VCaP (cell line): ENCODE data around the gene MMP19.

Experiments used
- H3K27ac ChIP-seq: fragments of 450-650 bp; 2 replicates; pipeline ENCODE4 v1.5.1; 2017
- CTCF ChIP-seq: fragments of 450-650 bp; conservative IDR thresholded peaks from 2 replicates; pipeline ENCODE4 v1.5.1; 2017; ENCODE audit warnings: mild to moderate bottlenecking, moderate library complexity

Gene MMP19

DNA sequence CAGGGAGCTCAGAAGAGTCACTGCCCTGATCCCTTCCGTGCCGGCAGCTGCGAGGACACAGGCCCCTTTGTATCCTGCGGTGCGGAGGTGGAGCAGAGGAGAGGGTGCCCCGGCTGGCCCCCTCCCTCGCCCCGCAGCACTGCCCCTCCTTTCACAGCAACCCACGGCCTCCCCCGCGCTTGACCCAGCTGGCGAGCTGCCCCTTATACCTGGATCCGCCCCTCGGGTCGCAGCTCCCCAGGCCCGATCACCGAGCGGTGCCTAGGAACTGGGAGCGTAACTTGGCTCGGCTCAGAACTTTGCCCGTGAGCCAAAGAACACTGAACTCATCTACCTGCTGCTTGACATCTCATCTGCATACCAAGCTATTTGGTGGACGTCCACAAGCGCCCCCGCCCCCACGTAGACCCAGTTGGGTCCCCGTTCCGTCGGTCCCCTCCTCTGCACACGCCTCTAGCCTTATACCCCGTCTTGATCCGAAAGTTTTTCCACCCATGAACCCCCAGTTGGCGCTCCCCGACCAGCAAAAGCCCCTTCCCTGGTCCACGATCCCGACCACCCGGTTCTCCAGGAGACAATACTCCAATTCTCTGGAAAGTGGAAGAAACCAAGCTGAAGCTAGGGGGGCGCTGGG is 12.7 kb downstream of the MMP19 start:
- peak overlapping the region; percentile 95 for H3K27ac ChIP-seq
- no peak for TF ChIP-seq CTCF

GRCh38 chr12:55828357-55828756 is 14.4 kb downstream of the MMP19 start:
- TF ChIP-seq CTCF, result no peak
- H3K27ac ChIP-seq, result peak overlapping the region; percentile 95

DNA sequence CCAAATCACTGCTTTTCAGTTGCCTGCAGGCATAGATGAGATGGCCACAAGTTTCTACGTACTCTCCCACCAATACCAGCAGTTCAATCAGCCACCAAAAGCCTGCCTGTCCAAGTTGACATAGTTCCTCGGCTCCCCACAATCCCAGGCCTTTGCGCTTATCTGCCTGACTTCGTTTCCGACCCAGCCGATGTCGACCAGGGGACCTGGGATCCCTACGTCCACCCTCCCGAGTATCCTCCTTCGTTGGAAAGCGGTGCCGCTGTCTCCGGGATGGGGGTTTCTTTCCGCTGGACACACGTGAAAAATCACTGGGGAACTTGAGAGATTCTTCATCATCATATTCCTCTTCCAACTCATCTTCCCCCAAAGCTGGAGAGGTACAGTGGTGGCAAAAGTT is 14.9 kb downstream of the MMP19 start:
- TF ChIP-seq CTCF, result no peak
- H3K27ac ChIP-seq, result no peak overlapping the region

- no peak for TF ChIP-seq CTCF
- peak overlapping the region; percentile 7; the same call in 1 of the 2 replicates for H3K27ac ChIP-seq
These were observed 18.0 kb downstream of the MMP19 start for GRCh38 chr12:55824726-55825125.

GRCh38 chr12:55823419-55823818 is 19.3 kb downstream of the MMP19 start:
- peak overlapping the region; percentile 16; the same call in 1 of the 2 replicates for H3K27ac ChIP-seq
- TF ChIP-seq CTCF, result no peak

DNA sequence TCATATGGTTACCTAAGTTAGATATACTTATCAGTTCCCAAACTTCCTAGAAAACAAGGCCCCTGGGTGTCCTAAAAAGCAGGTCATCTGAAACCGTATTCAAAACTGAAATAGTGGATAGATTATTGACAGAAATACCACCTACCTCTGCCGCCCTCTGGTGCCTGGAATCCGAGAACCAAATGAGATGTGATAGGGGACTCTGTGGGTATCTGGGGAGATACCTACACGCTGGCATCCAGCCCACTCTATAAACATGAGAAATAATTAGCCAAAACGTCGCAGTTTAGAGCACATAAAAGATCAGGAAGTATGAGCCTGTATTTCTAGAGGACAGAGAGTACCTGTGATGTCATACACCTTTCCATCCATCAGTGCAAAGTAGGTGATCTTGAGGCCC is 20.5 kb downstream of the MMP19 start:
- peak overlapping the region; percentile 10 for H3K27ac ChIP-seq
- peak; percentile 71 for TF ChIP-seq CTCF

DNA sequence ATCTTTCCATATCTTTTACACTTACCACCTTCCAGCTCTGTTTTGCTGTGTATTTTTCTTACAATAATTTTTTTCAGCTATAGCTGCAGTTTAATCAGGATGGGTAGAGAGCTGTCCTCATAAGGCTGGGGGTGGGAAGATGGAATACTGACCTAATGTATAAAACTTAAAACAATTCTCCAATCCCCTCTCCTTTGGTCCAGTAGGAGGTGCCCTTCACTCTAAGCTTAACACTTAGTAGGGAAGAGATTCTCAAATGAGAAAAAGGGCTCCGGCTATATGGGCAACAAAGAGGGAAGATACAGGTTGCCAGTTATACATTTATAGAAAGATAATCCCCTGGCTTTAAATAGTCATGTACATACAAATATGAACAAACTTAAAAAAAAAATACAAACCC is 22.1 kb downstream of the MMP19 start:
- peak; percentile 48 for TF ChIP-seq CTCF

More for the DNA sequence above, 22.1 kb downstream of the MMP19 start:
- H3K27ac ChIP-seq, result no peak overlapping the region
